Stimulated activated naive B cell treated with anti-CD40 and anti-IgM and Interleukin-4, amounts not matched to agents 10 μg/mL and 1 μg/mL and 100 μg/mL, for 72 hours (primary cell): ENCODE results near the gene PAFAH1B1.
"Not testable (repeated sequence)": the region's sequence is repeated elsewhere in the genome, so short reads cannot be mapped to it uniquely, and the experiment has no call there.

Experiments used
- ATAC-seq, 2 donors: fragments of 150-1000 bp; cut with Tn5 transposase; replicated peaks; 2 replicates each; pipeline ENCODE4 v1.10.0; 2021; ENCODE audit warnings: moderate library complexity in 1 of 2
- DNase-seq: peaks from one replicate; pipeline ENCODE4 v3.0.0; 2021
- H3K27ac Mint-ChIP-seq: one replicate; pipeline ENCODE4 v1.8.0; 2022; ENCODE audit warnings: mild to moderate bottlenecking, mixed read lengths
- H3K27me3 Mint-ChIP-seq, 2 donors: one replicate each; pipeline ENCODE4 v1.8.0; 2022; ENCODE audit warnings: mixed read lengths in 2 of 2
- H3K36me3 Mint-ChIP-seq, 2 donors: one replicate each; pipeline ENCODE4 v1.8.0; 2022; ENCODE audit warnings: mixed read lengths in 2 of 2, mild to moderate bottlenecking in 1 of 2
- H3K4me1 Mint-ChIP-seq, 2 donors: one replicate each; pipeline ENCODE4 v1.8.0; 2022; ENCODE audit warnings: mixed read lengths in 2 of 2, mild to moderate bottlenecking in 1 of 2
- H3K4me3 Mint-ChIP-seq, 2 donors: one replicate each; pipeline ENCODE4 v1.8.0; 2022; ENCODE audit warnings: mild to moderate bottlenecking in 2 of 2, mixed read lengths in 2 of 2, moderate library complexity in 1 of 2
- H3K9me3 Mint-ChIP-seq, 2 donors: one replicate each; pipeline ENCODE4 v1.8.0; 2022; ENCODE audit warnings: mixed read lengths in 2 of 2, mild to moderate bottlenecking in 1 of 2

PAFAH1B1 gene

DNA sequence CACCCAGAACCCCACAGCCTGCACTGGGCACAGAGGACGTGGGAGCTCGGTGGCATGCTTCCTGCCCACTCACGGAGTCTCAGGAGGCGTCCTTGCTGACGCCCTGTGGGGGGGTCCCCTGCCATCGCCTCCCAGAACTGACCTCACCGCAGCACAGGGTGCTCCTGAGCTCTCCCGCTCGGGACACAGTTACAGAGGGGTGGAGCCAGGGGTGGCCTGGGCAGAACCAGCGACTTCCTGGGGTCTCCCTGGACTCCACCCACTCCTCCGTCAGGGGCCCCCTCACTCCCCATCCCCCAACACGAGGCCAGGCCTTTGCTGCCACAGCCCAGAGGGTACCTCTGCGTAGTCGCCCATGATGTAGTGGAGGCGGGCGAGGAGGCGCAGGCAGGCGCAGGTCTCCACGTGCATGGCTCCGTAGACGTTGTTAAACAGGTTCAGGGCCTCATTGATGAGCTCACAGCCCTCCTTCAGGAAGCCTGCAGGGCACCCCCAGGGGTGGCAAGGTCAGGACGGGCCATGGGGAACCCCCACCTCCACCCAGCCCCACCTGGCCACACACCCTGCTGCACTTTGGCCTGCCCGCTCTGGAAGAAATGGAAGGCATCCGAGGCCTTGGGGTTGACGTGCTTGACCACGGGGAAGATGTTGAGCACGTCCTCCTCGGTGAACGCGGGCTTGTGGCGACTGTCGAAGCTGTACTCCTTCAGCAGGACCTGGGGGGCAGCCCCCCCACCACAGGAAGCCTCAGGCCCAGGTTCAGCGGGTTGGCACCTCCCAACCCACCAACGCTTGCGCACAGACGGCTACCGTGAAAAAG is 100.3 kb downstream of the PAFAH1B1 start:
- Mint-ChIP-seq H3K4me1 (peaks cover 4 to 5% of the 10 kb centered on the region in 2 donors), H3K27me3 (no peaks in the 10 kb centered on the region), H3K27ac (peak overlapping the region; percentile 37), H3K36me3 (peaks cover 30 to 46% of the 10 kb centered on the region in 2 donors), H3K4me3 (no peak overlapping the region), H3K9me3 (no peaks in the 10 kb centered on the region)
- DNase-seq (no peak), ATAC-seq (no peak)

DNA sequence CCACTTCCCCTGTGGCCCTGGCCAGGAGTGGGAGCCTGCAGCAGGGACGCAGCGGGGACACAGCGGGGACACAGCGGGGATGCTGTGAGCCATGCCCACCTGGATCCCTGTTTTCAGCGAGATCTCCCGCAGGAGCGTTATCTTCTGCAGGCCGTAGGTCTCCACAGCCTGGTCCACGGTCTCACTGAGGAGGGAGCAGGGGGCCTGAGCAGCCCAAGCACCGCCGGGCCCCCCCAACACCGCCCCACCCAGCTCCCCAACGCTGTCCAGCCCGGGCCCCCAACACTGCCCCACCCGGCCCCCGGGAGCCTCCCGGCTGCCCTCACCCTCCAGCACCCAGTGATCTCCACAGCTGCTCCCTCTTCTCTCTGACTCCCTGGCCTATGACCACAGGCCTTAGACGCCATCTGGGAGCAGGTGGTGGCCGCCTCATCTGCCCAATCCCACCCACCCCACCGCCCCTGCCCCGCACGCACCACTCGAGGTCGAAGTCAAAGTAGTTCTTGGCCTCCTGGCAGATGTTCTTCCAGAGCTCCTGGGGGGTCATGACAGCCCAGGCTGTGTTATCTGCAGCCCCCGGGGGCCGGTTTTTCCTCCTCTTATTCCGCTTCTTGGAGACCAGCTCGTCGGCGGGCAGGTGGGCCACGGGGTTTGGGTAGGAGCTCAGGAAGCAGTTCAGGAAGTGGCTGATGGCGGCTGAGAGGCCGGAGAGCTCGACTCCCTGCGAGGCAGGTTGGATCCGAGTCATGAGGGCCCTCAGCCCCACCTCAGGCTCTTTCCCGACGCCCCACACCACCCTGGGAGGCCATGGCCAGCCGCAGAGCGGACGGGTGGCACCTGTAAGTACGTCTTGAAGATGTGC is 101.2 kb downstream of the PAFAH1B1 start:
- H3K27ac Mint-ChIP-seq, result peak overlapping the region; percentile 81
- no peaks in the 10 kb centered on the region for H3K4me1 Mint-ChIP-seq
- H3K36me3 Mint-ChIP-seq, result peaks cover 26 to 40% of the 10 kb centered on the region in 2 donors
- no peaks in the 10 kb centered on the region for H3K27me3 Mint-ChIP-seq
- no peaks in the 10 kb centered on the region for H3K9me3 Mint-ChIP-seq
- H3K4me3 Mint-ChIP-seq, result no peak overlapping the region
- DNase-seq (no peak), ATAC-seq (no peak)

DNA sequence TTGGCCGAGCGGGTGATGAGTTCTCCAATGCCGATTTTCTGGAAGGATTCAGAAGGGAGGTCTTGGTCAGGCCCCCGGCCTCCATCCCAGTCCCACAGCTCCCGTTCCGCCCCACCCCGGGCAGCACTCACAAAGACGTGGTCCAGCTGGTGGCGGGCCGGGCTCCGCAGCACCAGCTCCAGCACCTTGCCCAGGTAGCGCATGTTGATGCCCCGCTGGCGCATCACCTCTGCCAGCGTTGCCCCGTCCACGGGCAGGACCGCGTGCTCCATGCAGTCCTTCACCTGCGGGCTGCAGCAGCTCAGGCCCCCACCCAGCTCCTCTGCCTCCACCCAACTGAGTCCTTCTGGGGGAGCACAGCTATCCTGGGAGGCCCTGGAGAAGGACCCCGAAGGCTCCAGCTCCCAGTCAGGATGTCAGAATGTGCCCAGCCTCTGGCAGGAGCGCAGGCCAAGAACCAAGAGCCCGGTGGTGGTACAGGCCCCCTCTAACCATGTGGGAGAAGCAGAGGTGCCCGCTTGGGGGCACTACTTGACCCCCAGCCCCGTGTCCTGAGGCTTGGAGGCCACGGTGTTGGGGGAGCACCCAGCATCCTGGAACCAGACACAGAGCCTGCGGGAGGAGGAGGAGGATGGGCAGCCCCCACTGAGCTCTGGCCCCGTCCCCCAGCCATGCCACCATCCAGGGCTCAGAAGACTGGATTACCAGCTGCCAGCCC is 101.9 kb downstream of the PAFAH1B1 start:
- DNase-seq, result no peak
- Mint-ChIP-seq H3K4me3 (no peak overlapping the region), H3K27ac (peak overlapping the region; percentile 81), H3K9me3 (no peaks in the 10 kb centered on the region), H3K36me3 (peaks cover 34 to 48% of the 10 kb centered on the region in 2 donors), H3K27me3 (no peaks in the 10 kb centered on the region), H3K4me1 (no peaks in the 10 kb centered on the region)
- ATAC-seq, result no peak

DNA sequence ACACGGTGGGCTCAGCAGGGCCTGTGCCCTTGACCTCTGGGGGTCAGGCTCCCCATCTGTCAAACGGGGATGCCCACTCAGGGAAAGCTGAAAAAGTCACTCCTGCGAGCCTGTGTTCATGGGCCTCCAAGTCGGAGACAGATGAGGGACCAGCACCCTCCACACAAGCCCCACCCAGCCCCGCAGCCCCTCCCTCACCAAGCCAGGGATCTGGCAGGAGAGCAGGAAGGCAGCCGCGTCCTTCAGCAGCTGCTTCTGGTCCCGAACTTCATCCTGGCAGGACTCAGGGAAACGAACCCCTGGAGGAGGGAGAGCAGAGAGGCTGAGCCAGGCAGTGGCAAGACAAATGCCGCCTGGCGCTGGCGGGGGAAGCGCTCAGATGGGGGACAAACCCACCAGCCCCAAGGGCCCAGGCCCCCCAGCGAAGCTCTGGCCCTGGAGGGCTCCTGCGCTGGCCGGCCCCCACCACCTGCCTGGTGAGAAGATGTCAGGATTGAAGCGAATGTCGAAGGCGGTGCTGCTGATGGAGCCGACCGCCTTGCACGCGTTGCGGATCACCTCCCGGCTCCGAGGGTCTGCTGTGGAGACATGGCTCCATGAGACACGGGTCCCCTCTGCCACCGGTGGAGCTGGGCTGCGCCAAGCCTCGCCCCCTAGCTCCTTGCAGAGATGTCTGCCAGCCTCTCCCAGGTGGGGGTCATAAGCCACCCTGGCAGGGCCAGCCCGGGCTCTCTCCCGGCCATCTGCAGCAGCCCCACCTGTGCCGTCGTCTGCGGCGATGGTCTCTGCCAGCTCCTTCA is 102.7 kb downstream of the PAFAH1B1 start:
- H3K4me1 Mint-ChIP-seq, result no peaks in the 10 kb centered on the region
- no peaks in the 10 kb centered on the region for H3K27me3 Mint-ChIP-seq
- ATAC-seq (no peak), DNase-seq (no peak)
- H3K9me3 Mint-ChIP-seq, result no peaks in the 10 kb centered on the region
- peaks cover 37 to 42% of the 10 kb centered on the region in 2 donors for H3K36me3 Mint-ChIP-seq
- H3K27ac Mint-ChIP-seq, result no peak overlapping the region
- H3K4me3 Mint-ChIP-seq, result no peak overlapping the region

DNA sequence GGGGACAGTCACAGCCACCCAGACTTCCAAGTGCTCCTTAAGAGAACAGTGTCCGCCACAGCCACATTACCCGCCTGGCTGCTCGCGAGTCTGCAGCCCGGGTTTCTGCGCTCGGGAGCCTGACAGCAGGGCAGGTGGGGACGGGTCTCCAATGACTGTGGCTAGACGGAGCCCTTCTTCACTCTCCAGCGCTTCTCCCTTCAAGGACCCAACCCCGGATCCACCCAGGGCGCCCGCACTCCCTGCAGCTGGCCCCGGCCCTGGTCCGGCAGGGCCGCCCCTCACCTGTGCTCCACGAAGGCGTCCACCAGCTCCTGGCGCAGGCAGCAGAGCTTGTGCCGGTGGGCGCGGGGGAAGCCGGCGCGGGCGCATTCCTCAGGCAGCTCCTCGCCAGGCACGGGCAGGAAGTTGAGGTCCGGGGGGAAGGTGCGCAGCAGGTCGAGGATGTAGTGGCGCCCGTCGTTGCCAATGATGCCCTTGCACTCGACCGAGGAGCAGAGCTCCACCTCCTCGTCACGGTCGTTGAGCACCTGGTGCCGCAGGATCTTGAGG is 104.2 kb downstream of the PAFAH1B1 start:
- Mint-ChIP-seq H3K27me3 (no peaks in the 10 kb centered on the region), H3K4me1 (no peaks in the 10 kb centered on the region), H3K4me3 (no peak overlapping the region), H3K36me3 (peaks cover 42% of the 10 kb centered on the region in 2 donors), H3K9me3 (no peaks in the 10 kb centered on the region), H3K27ac (no peak overlapping the region)
- DNase-seq (no peak), ATAC-seq (no peak)

DNA sequence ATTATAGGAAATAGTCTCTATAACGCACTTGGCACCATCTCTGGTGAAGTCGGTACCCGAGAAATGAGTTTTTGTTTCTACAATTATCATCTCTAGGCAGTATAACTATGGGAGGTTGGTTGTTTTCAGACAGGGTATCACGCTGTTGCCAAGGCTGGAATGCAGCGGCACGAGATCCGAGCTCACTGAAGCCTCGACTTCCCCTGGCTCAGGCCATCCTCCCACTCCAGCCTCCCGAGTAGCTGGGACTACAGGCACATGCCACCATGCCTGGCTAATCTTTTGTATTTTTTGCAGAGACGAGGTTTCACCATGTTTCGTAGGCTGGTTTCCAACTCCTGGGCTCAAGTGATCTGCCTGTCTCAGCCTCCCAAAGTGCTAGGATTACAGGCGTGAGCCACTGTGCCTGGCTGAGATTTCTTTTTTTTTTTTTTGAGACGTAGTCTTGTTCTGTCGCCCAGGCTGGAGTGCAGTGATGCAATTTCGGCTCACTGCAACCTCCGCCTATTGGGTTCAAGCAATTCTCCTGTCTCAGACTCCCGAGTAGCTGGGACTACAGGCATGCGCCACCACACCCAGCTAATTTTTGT is 105.9 kb downstream of the PAFAH1B1 start:
- not testable (repeated sequence) for H3K4me1 Mint-ChIP-seq, DNase-seq, H3K9me3 Mint-ChIP-seq, H3K27ac Mint-ChIP-seq, ATAC-seq, H3K4me3 Mint-ChIP-seq, H3K27me3 Mint-ChIP-seq
- peaks cover 34 to 44% of the 10 kb centered on the region in 2 donors for H3K36me3 Mint-ChIP-seq

DNA sequence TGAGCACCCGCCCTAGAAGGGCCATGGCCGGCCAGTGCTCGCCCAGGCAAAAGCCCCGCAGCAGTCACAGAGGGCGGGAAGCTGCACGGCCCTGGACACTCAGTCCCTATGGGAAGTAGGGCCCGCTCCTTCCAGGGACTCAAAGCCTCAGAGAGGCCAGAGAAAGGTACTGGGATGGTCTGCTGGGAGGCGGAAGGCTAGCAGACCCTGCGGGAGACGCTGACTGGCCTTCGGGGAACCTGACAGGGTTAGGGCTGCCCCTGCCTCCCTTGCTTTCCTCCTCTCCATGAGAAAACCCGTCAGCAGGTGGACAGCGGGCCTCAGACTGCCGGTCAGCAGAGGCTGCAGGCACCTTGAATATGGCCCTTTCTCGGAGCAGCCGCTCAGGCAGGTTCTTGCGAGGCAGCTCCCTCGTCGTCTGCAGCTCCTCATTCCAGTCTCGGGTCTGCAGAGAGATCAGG is 106.6 kb downstream of the PAFAH1B1 start:
- no peaks in the 10 kb centered on the region for H3K9me3 Mint-ChIP-seq
- ATAC-seq, result no peak
- H3K4me1 Mint-ChIP-seq, result peaks cover 5 to 6% of the 10 kb centered on the region in 2 donors
- DNase-seq, result no peak
- H3K27ac Mint-ChIP-seq, result no peak overlapping the region
- no peaks in the 10 kb centered on the region for H3K27me3 Mint-ChIP-seq
- H3K4me3 Mint-ChIP-seq, result no peak overlapping the region
- peaks cover 36 to 50% of the 10 kb centered on the region in 2 donors for H3K36me3 Mint-ChIP-seq

DNA sequence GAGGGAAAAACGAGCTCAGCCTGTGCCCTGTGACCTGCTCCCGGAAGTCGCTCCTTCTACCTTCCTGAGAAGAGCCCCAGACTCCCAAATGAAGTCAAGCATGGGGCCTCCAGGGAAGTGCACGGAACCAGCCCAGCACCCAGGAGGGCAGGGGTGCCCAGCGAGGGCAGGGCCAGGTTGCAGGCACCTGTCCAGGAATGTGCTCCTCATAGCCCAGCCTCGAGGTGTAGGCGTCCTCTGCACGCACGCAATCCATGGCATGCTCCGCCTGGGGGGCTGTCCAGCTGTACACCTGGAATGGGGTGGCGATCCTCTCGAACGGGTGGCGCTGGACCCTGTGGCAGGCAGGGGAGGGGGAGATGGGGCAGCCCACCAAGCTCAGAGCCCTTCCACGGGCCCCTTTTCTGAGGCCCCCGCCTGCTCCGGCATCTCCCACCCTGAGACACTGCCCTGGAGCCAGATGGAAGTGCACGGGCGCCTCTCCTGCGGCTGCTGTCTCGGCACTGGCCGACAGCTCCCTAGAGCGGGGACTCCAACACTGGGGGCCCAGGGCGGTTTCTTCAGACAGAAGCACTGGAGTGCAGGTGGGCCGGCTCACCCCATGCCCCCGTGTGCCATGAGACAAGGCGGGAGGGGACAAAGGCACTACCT is 107.2 kb downstream of the PAFAH1B1 start:
- Mint-ChIP-seq H3K4me1 (peaks cover 9 to 11% of the 10 kb centered on the region in 2 donors), H3K4me3 (no peak overlapping the region), H3K27me3 (no peaks in the 10 kb centered on the region), H3K9me3 (no peaks in the 10 kb centered on the region), H3K36me3 (peaks cover 41 to 50% of the 10 kb centered on the region in 2 donors), H3K27ac (no peak overlapping the region)
- DNase-seq (no peak), ATAC-seq (no peak)

DNA sequence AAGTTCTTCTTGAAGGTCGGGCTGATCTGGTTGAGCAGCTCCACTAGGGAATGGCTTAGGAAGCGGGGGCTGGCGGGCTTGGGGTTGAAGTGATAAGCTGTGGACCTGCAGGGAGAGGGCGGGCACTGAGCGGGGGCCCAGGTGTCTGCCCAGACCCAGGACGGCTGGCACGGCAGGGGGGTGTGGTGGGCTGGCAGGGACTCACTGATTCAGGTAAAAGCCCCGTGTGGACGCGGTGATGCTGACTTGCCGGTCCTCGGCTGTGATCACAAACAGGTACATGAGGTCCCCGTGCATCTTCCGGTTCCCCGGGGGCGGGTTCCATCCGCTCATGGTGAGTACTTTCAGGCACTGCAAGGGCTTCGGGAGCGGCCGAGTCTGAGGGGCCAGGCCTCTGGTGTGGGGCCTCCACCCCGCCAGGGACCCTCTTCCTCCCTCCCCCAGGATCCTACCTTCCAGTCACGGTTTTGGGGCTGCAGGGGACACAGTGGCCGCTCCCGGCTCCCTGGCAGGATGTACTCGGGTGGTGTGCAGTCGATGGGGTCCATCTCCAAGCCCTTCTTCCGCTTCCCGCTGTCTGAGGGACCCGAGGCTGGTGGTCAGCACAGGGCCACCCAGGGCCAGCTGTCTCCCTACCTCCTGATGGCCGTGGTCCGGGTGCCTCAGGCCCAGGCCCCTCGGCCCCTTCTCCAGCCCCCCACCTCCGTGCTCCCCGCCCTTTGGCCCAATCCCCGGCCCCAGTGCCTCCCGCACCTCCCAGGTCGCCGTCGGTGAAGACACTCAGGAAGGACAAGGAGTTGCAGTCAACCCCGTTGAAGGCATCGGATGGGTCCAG is 107.9 kb downstream of the PAFAH1B1 start:
- ATAC-seq (no peak), DNase-seq (no peak)

DNA sequence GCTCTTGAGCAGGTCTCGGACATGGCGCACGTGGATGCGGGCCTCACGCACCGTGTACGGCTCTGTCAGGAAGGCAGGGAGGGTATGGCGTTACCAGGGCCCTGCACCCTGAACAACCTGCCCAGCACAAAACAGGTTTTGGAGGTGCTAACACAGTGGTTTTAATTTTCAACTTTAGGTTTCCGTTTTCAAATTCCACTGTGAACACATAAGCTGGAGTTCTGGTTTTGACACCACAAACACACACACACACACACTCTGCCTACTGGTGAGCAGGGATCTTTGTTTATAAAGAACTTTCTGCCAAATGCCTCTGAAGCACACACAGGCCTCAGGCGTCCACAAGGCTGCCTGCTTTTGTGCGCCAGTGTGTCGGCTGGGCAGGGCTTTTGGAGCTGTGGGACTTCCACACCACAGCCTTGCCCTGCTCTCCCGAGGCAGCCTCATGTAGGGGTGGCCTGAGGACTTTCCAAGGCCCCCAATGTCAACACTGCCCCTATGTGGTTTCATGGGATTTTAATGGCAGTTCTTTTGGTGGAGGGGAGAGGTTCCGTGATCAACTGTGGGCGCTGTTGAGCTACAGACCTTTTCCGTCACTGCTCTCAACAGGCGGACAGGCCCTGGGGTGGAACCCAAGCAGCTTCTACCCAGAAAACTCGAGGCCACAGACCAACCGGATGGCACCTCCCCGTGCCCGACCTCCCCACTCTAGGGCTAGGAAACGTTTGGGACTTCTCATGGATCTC is 108.7 kb downstream of the PAFAH1B1 start:
- no peak overlapping the region for H3K27ac Mint-ChIP-seq
- H3K9me3 Mint-ChIP-seq, result no peaks in the 10 kb centered on the region
- no peaks in the 10 kb centered on the region for H3K27me3 Mint-ChIP-seq
- H3K36me3 Mint-ChIP-seq, result peaks cover 37 to 45% of the 10 kb centered on the region in 2 donors
- DNase-seq (no peak), ATAC-seq (no peak)
- H3K4me1 Mint-ChIP-seq, result peaks cover 16 to 20% of the 10 kb centered on the region in 2 donors
- H3K4me3 Mint-ChIP-seq, result no peak overlapping the region

More for the DNA sequence above, 107.9 kb downstream of the PAFAH1B1 start:
- no peak overlapping the region for H3K27ac Mint-ChIP-seq
- no peak overlapping the region for H3K4me3 Mint-ChIP-seq
- peaks cover 42 to 50% of the 10 kb centered on the region in 2 donors for H3K36me3 Mint-ChIP-seq
- no peaks in the 10 kb centered on the region for H3K27me3 Mint-ChIP-seq
- H3K4me1 Mint-ChIP-seq, result peaks cover 12 to 18% of the 10 kb centered on the region in 2 donors
- no peaks in the 10 kb centered on the region for H3K9me3 Mint-ChIP-seq

DNA sequence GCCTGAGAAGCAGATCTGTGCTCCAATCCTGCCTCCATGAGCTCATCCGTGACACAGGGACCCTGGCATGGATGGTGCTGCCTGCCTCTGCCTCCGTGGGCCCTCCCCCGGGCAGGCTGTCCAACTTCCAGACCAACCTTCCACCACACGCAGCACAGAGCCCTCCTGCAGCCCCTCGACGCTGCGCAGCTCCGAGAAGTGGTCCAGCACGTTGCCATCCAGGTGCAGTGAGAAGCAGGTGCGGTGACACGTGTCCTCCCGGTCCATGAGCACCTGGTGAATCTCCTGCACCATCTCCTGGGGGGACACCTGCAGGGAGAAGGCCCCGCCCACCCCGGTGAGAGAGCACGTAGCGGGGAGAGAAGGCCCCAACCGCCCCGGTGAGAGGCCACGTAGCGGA is 109.7 kb downstream of the PAFAH1B1 start:
- no peak overlapping the region for H3K27ac Mint-ChIP-seq
- no peak overlapping the region for H3K4me3 Mint-ChIP-seq
- no peaks in the 10 kb centered on the region for H3K27me3 Mint-ChIP-seq
- H3K4me1 Mint-ChIP-seq, result peaks cover 17 to 24% of the 10 kb centered on the region in 2 donors
- no peaks in the 10 kb centered on the region for H3K9me3 Mint-ChIP-seq
- DNase-seq (no peak), ATAC-seq (no peak)
- peaks cover 34 to 43% of the 10 kb centered on the region in 2 donors for H3K36me3 Mint-ChIP-seq
